ENCODE results near the gene TCHH.

GRCh38 chr1:152162792-152163463 is 47.7 kb upstream of the TCHH start:
- TF ChIP-seq CTCF (IDR thresholded peaks at IDR 0.05) = no peak
- TF ChIP-seq POLR2A (IDR thresholded peaks at IDR 0.05) = no peak

Measured in prostate gland (tissue), 2 donors.